Neuronal stem cell (in vitro differentiated cells): ENCODE measurements around the gene CASP6.

Source experiments
- DNase-seq: peaks from one replicate; pipeline ENCODE4 v3.0.0-alpha.2; 2013; ENCODE audit warnings: low spot score
- H2AFZ ChIP-seq: one replicate; pipeline ENCODE4 v1.6.1; 2013; ENCODE audit warnings: mild to moderate bottlenecking, low read length, inconsistent platforms
- H2AK5ac ChIP-seq: 2 replicates; pipeline ENCODE4 v1.6.1; 2013; ENCODE audit warnings: low read depth, mild to moderate bottlenecking, inconsistent platforms, low read length, moderate library complexity, mixed read lengths
- H2BK120ac ChIP-seq: 2 replicates; pipeline ENCODE4 v1.6.1; 2013; ENCODE audit warnings: low read depth, mild to moderate bottlenecking, inconsistent platforms, low read length, moderate library complexity, mixed read lengths
- H2BK12ac ChIP-seq: one replicate; pipeline ENCODE4 v1.6.1; 2013; ENCODE audit warnings: low read length, inconsistent platforms
- H2BK15ac ChIP-seq: 2 replicates; pipeline ENCODE4 v1.6.1; 2013; ENCODE audit warnings: mild to moderate bottlenecking, low read length, inconsistent platforms, mixed read lengths
- H2BK5ac ChIP-seq: one replicate; pipeline ENCODE4 v1.6.1; 2013; ENCODE audit warnings: inconsistent platforms, mild to moderate bottlenecking, low read length, moderate library complexity
- H3K14ac ChIP-seq: one replicate; pipeline ENCODE4 v1.6.1; 2013; ENCODE audit warnings: low read length, inconsistent platforms
- H3K18ac ChIP-seq: 2 replicates; pipeline ENCODE4 v1.6.1; 2013; ENCODE audit warnings: low read length, inconsistent platforms
- H3K23ac ChIP-seq: 2 replicates; pipeline ENCODE4 v1.6.1; 2013; ENCODE audit warnings: low read depth, mild to moderate bottlenecking, mixed read lengths, low read length, inconsistent platforms; ENCODE audit not compliant: poor library complexity
- H3K27ac ChIP-seq: replicated peaks from 3 replicates; pipeline ENCODE4 v1.5.1; 2013; ENCODE audit warnings: low read length, inconsistent platforms
- H3K27me3 ChIP-seq, 3 experiments: 2 replicates each; pipeline ENCODE4 v1.6.1; 2013; ENCODE audit warnings: low read length in 3 of 3, mild to moderate bottlenecking in 2 of 3, inconsistent platforms in 1 of 3, low read depth in 1 of 3, mixed read lengths in 1 of 3, moderate library complexity in 1 of 3; ENCODE audit not compliant: control insufficient read depth in 3 of 3, insufficient read depth in 3 of 3
- H3K36me3 ChIP-seq, 2 donors: replicated peaks in 1 of 2; 2 replicates each; pipeline ENCODE4 v1.6.1; 2013; ENCODE audit warnings: low read length in 2 of 2; ENCODE audit not compliant: control insufficient read depth in 2 of 2, insufficient read depth in 2 of 2
- H3K4ac ChIP-seq: 2 replicates; pipeline ENCODE4 v1.6.1; 2013; ENCODE audit warnings: inconsistent platforms, mild to moderate bottlenecking, low read length, moderate library complexity
- H3K4me1 ChIP-seq, 2 donors: 1 replicate in 1 of 2; 2 replicates in 1 of 2; pipeline ENCODE4 v1.6.1; 2013; ENCODE audit warnings: low read length in 2 of 2, low read depth in 1 of 2; ENCODE audit not compliant: control insufficient read depth in 2 of 2, insufficient read depth in 1 of 2
- H3K4me2 ChIP-seq: one replicate; pipeline ENCODE4 v1.6.1; 2013; ENCODE audit warnings: mild to moderate bottlenecking, low read length, inconsistent platforms; ENCODE audit not compliant: insufficient read depth, poor library complexity, severe bottlenecking
- H3K4me3 ChIP-seq, 2 donors: 2 replicates each; pipeline ENCODE4 v1.5.1; 2013; ENCODE audit warnings: low read length in 2 of 2, mild to moderate bottlenecking in 2 of 2, inconsistent platforms in 1 of 2, moderate library complexity in 1 of 2
- H3K79me1 ChIP-seq: one replicate; pipeline ENCODE4 v1.6.1; 2013; ENCODE audit warnings: low read depth, mild to moderate bottlenecking, inconsistent platforms, low read length, moderate library complexity
- H3K9ac ChIP-seq: one replicate; pipeline ENCODE4 v1.6.1; 2013; ENCODE audit warnings: mild to moderate bottlenecking, low read depth, low read length, inconsistent platforms; ENCODE audit not compliant: poor library complexity
- H3K9me3 ChIP-seq, 2 donors: replicated peaks in 1 of 2; 2 replicates each; pipeline versions ENCODE3 to v1.6.1; 2013; ENCODE audit warnings: low read length in 2 of 2, mild to moderate bottlenecking in 2 of 2, inconsistent platforms in 1 of 2, low read depth in 1 of 2, mixed read lengths in 1 of 2, moderate library complexity in 1 of 2; ENCODE audit not compliant: control insufficient read depth in 2 of 2, insufficient read depth in 1 of 2
- H4K8ac ChIP-seq: one replicate; pipeline ENCODE4 v1.6.1; 2013; ENCODE audit warnings: low read depth, mild to moderate bottlenecking, inconsistent platforms, low read length, moderate library complexity
- H4K91ac ChIP-seq: one replicate; pipeline ENCODE4 v1.6.1; 2013; ENCODE audit warnings: low read length, low read depth, mild to moderate bottlenecking, inconsistent platforms; ENCODE audit not compliant: poor library complexity
- WGBS, 2 donors: extraction: QIAGEN DNeasy Blood & Tissue Kit; methylation state at CpG; one replicate each; pipeline ENCODE4 v1.1.7; 2013; ENCODE audit warnings: missing lambda C conversion rate in 2 of 2, mixed read lengths in 1 of 2; ENCODE audit not compliant: insufficient read length in 2 of 2, insufficient replicate concordance in 1 of 2; ENCODE audit errors: extremely low coverage in 2 of 2; 5-methylcytosine and 5-hydroxymethylcytosine counted together

Gene CASP6

DNA sequence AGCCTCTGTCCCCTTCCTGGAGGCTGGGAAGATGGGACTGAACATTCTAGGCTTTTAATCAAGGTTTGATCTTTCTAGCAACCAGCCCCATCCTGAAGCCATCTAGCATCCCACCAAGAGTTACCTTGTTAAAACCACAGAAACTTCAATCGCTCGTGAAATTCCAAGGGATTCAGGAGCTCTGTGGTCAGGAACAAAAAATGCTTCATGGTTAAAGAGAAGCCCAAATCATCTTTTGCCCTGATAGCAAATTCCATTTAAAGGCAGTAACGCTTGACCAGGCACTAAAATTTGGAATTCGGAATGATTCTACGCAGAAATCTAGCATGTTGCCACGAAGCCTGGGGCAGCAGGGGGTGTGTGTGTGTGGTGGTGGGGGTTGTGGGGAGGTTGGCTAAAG lies 47.8 kb downstream of the CASP6 start:
- no peak overlapping the region for H3K9ac ChIP-seq
- no peak overlapping the region for H2BK120ac ChIP-seq
- no peak overlapping the region for H4K91ac ChIP-seq
- no peak for DNase-seq
- H3K27me3 ChIP-seq = no peaks in the 10 kb centered on the region
- H3K14ac ChIP-seq = no peak overlapping the region
- no peak overlapping the region for H3K27ac ChIP-seq
- peaks cover 2 to 3% of the 10 kb centered on the region in 2 donors for H3K9me3 ChIP-seq
- H3K4me1 ChIP-seq = no peaks in the 10 kb centered on the region
- H2AK5ac ChIP-seq = no peak overlapping the region
- peaks cover 0 to 3% of the 10 kb centered on the region in 2 donors for H3K36me3 ChIP-seq
- no peak overlapping the region for H3K23ac ChIP-seq
- no peak overlapping the region for H4K8ac ChIP-seq
- H2BK15ac ChIP-seq = no peak overlapping the region
- H2BK12ac ChIP-seq = no peak overlapping the region
- no peak overlapping the region for H3K4me3 ChIP-seq
- H3K79me1 ChIP-seq = no peaks in the 10 kb centered on the region
- no peak overlapping the region for H3K4ac ChIP-seq
- no peak overlapping the region for H2BK5ac ChIP-seq
- no peak overlapping the region for H2AFZ ChIP-seq
- no peak overlapping the region for H3K4me2 ChIP-seq
- WGBS, 2 donors = no CpG with 5 or more reads among the region's 6 CpGs
- no peak overlapping the region for H3K18ac ChIP-seq

DNA sequence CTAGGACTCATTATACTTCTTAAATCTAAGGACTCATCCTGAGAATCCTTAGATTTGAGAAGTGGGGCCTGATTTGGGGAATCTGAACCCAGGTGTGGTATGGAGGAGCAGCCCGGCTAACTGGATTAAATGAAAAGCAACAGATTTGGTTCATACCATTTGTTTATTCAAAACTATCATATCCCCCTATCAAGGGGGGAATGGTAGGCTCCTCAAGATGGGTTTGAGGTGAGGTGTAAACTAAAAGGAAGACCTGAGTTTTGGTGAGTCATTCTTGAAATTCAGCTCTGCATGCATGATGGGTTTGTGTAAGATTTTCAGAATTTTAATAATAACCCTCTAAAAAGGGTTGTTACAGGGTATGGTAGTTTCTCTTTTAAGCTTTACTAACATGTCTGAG lies 53.4 kb downstream of the CASP6 start:
- Histone ChIP-seq H3K27ac (no peak overlapping the region), H3K4me3 (no peak overlapping the region), H2AFZ (no peak overlapping the region), H3K4ac (no peak overlapping the region), H3K36me3 (peaks cover 0 to 3% of the 10 kb centered on the region in 2 donors), H2AK5ac (no peak overlapping the region), H3K23ac (no peak overlapping the region), H2BK120ac (no peak overlapping the region), H3K9me3 (peaks cover 3 to 7% of the 10 kb centered on the region in 2 donors), H3K27me3 (no peaks in the 10 kb centered on the region), H3K79me1 (no peaks in the 10 kb centered on the region), H4K8ac (no peak overlapping the region), H4K91ac (no peak overlapping the region), H3K9ac (no peak overlapping the region), H2BK15ac (no peak overlapping the region), H3K14ac (no peak overlapping the region), H2BK12ac (no peak overlapping the region), H3K18ac (no peak overlapping the region), H3K4me1 (no peaks in the 10 kb centered on the region), H2BK5ac (no peak overlapping the region), H3K4me2 (no peak overlapping the region)
- WGBS, 2 donors = no CpG with 5 or more reads among the region's 1 CpG
- DNase-seq = no peak

DNA sequence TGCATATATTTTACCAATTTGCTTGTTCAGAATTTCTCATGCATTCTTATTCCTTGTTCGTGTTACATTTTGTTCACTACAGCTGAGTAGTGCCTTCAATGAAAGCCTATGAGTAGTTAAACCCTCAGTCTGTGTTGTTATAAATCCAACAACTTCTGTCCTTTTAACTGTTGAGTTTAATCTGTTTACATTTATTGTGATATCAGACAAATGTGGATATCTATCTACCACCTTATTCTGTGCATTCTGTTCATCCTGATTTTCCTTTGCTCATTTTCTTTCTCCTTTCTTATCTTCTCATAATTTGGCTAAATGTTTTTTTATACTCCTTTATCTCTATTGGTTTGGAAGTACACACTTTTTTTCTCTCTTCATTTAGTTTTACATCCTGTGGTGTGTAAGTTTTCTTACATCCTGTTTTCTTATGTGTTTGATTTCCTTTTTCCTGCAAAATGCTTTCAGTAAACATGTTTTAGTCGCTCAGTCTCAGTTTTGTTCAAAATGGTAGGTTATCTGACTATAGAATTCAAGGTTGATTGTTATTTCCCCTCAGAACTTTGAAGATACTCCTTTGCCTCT lies 54.2 kb downstream of the CASP6 start:
- no peaks in the 10 kb centered on the region for H3K79me1 ChIP-seq
- no peak overlapping the region for H3K4me2 ChIP-seq
- H3K27me3 ChIP-seq = no peaks in the 10 kb centered on the region
- H2BK15ac ChIP-seq = no peak overlapping the region
- no peak for DNase-seq
- no peaks in the 10 kb centered on the region for H3K4me1 ChIP-seq
- WGBS, 2 donors = no CpG with 5 or more reads among the region's 2 CpGs
- H3K23ac ChIP-seq = no peak overlapping the region
- H2AK5ac ChIP-seq = no peak overlapping the region
- H3K4me3 ChIP-seq = no peak overlapping the region
- H3K27ac ChIP-seq = no peak overlapping the region
- H3K9me3 ChIP-seq = peaks cover 3 to 7% of the 10 kb centered on the region in 2 donors
- no peak overlapping the region for H3K9ac ChIP-seq
- no peak overlapping the region for H2AFZ ChIP-seq
- no peak overlapping the region for H2BK120ac ChIP-seq
- H3K4ac ChIP-seq = no peak overlapping the region
- H2BK5ac ChIP-seq = no peak overlapping the region
- H4K8ac ChIP-seq = no peak overlapping the region
- H2BK12ac ChIP-seq = no peak overlapping the region
- no peak overlapping the region for H3K14ac ChIP-seq
- H3K36me3 ChIP-seq = peaks cover 0 to 3% of the 10 kb centered on the region in 2 donors
- no peak overlapping the region for H3K18ac ChIP-seq
- H4K91ac ChIP-seq = no peak overlapping the region

DNA sequence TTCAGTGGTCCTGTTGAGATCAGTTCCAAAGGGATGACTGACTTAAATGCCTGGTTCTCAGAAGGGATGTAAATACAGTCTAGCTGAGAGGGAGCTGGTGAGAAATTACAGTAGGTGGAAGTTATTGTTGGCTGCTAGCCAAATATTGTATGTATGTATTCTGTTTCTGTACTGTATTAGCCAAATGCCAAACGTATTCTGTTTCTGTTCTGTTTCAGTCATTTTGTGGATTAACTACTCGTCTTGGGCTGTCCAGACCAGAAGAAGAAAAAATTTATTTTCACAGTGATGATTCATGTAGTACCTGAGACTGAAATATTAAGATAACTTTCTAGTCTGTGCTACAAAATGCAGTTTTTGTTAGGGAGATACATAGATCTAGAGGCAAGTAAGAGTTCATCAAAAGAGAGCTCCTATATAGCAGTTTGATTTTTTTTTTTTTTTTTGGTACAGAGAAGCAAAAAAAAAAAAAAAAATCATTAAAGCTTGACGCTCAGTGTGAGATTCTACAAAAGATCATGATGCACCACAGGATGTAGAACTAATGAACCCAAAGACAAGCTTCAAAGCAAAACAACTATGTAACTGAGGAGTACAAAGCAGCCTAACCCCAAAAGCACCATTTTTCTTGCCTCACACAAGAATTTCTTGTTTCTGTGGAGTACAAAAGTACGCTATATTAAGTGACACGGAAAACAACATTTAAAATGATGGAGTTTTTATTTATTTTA lies 54.8 kb downstream of the CASP6 start:
- no peaks in the 10 kb centered on the region for H3K79me1 ChIP-seq
- H3K4ac ChIP-seq = no peak overlapping the region
- no CpG with 5 or more reads among the region's 5 CpGs for WGBS, 2 donors

More for the DNA sequence above, 54.8 kb downstream of the CASP6 start:
- Histone ChIP-seq H3K9me3 (peaks cover 3 to 7% of the 10 kb centered on the region in 2 donors), H3K18ac (no peak overlapping the region), H3K4me1 (no peaks in the 10 kb centered on the region), H3K4me3 (no peak overlapping the region), H3K14ac (no peak overlapping the region), H3K4me2 (no peak overlapping the region), H4K8ac (no peak overlapping the region), H3K27me3 (no peaks in the 10 kb centered on the region), H2AK5ac (no peak overlapping the region), H2BK120ac (no peak overlapping the region), H2BK5ac (no peak overlapping the region), H2AFZ (no peak overlapping the region), H3K36me3 (peaks cover 0 to 3% of the 10 kb centered on the region in 2 donors), H4K91ac (no peak overlapping the region), H3K27ac (no peak overlapping the region), H2BK12ac (no peak overlapping the region), H2BK15ac (no peak overlapping the region), H3K9ac (no peak overlapping the region), H3K23ac (no peak overlapping the region)
- DNase-seq = no peak
